ENCODE data around the gene CCN5.
A peak's percentile ranks its signal among the peaks of the same experiment; 100 is the strongest.
"Not testable (repeated sequence)": the region's sequence is repeated elsewhere in the genome, so short reads cannot be mapped to it uniquely, and the experiment has no call there.

The CCN5 gene

DNA sequence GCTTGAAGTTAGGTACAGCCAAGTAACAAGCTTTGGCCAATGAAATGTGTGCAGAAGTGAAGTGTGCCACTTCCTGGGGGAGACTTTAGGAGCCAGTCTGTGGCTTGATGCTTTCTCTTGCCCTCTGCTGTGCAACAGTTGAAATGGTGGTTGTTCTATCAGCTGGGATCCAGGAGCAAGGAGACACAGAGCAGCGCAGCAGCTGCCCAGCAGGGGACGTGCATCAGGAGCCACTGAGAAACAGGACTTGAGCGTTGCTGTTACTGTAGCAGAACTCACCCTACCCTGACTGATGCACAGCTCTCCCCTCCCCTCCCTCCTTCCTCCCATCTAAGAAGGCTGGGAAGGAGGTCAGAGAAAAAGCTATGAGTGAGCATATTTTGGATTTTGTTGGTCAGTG, 18.9 kb upstream of the CCN5 start:
- H3K4me2 ChIP-seq (ENCODE audit: low read length): no peak overlapping the region

DNA sequence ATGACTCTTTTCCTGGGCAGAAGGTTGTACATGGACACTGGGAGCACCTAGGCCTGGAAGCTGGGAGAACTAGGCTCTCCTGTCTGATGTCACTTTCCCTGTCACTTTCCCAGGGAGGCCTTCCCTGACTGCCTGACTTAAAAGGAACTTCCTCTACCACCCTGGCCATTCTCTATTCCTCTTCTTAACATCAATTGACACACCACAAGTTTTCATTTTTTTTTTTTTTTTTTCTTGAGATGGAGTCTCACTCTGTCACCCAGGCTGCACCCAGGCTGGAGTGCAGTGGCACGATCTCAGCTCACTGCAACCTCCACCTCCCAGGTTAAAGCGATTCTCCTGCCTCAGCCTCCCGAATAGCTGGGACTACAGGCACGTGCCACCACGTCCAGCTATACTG, 18.1 kb upstream of the CCN5 start:
- not testable (repeated sequence) for H3K79me2 ChIP-seq (ENCODE audit: insufficient read depth, low read length); H3K9me3 ChIP-seq (ENCODE audit: low read length); H2AFZ ChIP-seq (ENCODE audit: low read length); H3K4me3 ChIP-seq (ENCODE audit: low read depth, low read length, poor library complexity, severe bottlenecking); H3K9ac ChIP-seq (ENCODE audit: low read length); H3K36me3 ChIP-seq (ENCODE audit: insufficient read depth, low read length); H3K27me3 ChIP-seq (ENCODE audit: insufficient read depth, low read length); H3K9me2 ChIP-seq (ENCODE audit: low read depth, low read length); H4K20me1 ChIP-seq (ENCODE audit: insufficient read depth, low read length); H3F3A ChIP-seq (ENCODE audit: insufficient read depth, low read length); H3K27ac ChIP-seq (ENCODE audit: low read depth, low read length, poor library complexity, severe bottlenecking); H3K4me2 ChIP-seq (ENCODE audit: low read length)
- peaks cover 14% of the 10 kb centered on the region for H3K4me1 ChIP-seq (ENCODE audit: insufficient read depth, low read length, severe bottlenecking)

More for the DNA sequence above, 18.9 kb upstream of the CCN5 start:
- Histone ChIP-seq H3K9me2 (ENCODE audit: low read depth, low read length) (no peaks in the 10 kb centered on the region), H3F3A (ENCODE audit: insufficient read depth, low read length) (no peaks in the 10 kb centered on the region), H3K79me2 (ENCODE audit: insufficient read depth, low read length) (no peaks in the 10 kb centered on the region), H3K27ac (ENCODE audit: low read depth, low read length, poor library complexity, severe bottlenecking) (no peak overlapping the region), H3K27me3 (ENCODE audit: insufficient read depth, low read length) (no peaks in the 10 kb centered on the region), H3K9me3 (ENCODE audit: low read length) (peaks cover 3% of the 10 kb centered on the region; the same call in 1 of the 2 replicates), H4K20me1 (ENCODE audit: insufficient read depth, low read length) (no peaks in the 10 kb centered on the region), H2AFZ (ENCODE audit: low read length) (no peak overlapping the region), H3K9ac (ENCODE audit: low read length) (no peak overlapping the region), H3K4me3 (ENCODE audit: low read depth, low read length, poor library complexity, severe bottlenecking) (no peak overlapping the region), H3K36me3 (ENCODE audit: insufficient read depth, low read length) (no peaks in the 10 kb centered on the region), H3K4me1 (ENCODE audit: insufficient read depth, low read length, severe bottlenecking) (peaks cover 9% of the 10 kb centered on the region)
- TF ChIP-seq, protein P1, sequence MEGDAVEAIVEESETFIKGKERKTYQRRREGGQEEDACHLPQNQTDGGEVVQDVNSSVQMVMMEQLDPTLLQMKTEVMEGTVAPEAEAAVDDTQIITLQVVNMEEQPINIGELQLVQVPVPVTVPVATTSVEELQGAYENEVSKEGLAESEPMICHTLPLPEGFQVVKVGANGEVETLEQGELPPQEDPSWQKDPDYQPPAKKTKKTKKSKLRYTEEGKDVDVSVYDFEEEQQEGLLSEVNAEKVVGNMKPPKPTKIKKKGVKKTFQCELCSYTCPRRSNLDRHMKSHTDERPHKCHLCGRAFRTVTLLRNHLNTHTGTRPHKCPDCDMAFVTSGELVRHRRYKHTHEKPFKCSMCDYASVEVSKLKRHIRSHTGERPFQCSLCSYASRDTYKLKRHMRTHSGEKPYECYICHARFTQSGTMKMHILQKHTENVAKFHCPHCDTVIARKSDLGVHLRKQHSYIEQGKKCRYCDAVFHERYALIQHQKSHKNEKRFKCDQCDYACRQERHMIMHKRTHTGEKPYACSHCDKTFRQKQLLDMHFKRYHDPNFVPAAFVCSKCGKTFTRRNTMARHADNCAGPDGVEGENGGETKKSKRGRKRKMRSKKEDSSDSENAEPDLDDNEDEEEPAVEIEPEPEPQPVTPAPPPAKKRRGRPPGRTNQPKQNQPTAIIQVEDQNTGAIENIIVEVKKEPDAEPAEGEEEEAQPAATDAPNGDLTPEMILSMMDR (IDR thresholded peaks at IDR 0.05; ENCODE audit: low read length): peak; percentile 36
- TF ChIP-seq EZH2 (IDR thresholded peaks at IDR 0.05; ENCODE audit: borderline replicate concordance, low read length): no peak

DNA sequence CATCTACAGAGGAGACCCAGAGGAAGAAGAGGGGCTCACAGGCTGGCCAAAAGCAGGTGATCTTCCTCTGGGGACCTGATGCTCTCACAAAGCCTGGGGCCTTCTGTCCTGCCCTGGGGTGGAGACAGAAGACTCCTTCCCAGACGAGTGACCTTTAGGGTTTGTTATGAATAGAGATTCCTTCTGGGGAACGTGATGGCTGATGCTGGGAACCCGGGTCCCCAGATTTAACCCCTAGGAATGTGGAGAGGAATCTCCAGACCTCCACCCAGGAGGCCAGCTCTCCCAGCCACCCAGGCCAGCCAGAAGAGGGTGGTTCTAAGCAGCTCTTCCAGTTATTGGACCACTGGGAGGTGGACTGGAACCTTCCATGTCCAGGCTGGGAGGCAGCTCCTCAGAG, 16.8 kb upstream of the CCN5 start:
- Histone ChIP-seq H3K4me2 (ENCODE audit: low read length) (no peak overlapping the region), H3K9me3 (ENCODE audit: low read length) (peaks cover 3% of the 10 kb centered on the region; the same call in 1 of the 2 replicates), H3K4me1 (ENCODE audit: insufficient read depth, low read length, severe bottlenecking) (peaks cover 27% of the 10 kb centered on the region), H4K20me1 (ENCODE audit: insufficient read depth, low read length) (no peaks in the 10 kb centered on the region), H3K36me3 (ENCODE audit: insufficient read depth, low read length) (no peaks in the 10 kb centered on the region), H2AFZ (ENCODE audit: low read length) (no peak overlapping the region), H3K27me3 (ENCODE audit: insufficient read depth, low read length) (no peaks in the 10 kb centered on the region), H3F3A (ENCODE audit: insufficient read depth, low read length) (no peaks in the 10 kb centered on the region), H3K9me2 (ENCODE audit: low read depth, low read length) (no peaks in the 10 kb centered on the region), H3K79me2 (ENCODE audit: insufficient read depth, low read length) (no peaks in the 10 kb centered on the region), H3K27ac (ENCODE audit: low read depth, low read length, poor library complexity, severe bottlenecking) (no peak overlapping the region), H3K4me3 (ENCODE audit: low read depth, low read length, poor library complexity, severe bottlenecking) (no peak overlapping the region), H3K9ac (ENCODE audit: low read length) (no peak overlapping the region)
- TF ChIP-seq, protein P1 (IDR thresholded peaks at IDR 0.05; ENCODE audit: low read length): no peak
- TF ChIP-seq EZH2 (IDR thresholded peaks at IDR 0.05; ENCODE audit: borderline replicate concordance, low read length): no peak

DNA sequence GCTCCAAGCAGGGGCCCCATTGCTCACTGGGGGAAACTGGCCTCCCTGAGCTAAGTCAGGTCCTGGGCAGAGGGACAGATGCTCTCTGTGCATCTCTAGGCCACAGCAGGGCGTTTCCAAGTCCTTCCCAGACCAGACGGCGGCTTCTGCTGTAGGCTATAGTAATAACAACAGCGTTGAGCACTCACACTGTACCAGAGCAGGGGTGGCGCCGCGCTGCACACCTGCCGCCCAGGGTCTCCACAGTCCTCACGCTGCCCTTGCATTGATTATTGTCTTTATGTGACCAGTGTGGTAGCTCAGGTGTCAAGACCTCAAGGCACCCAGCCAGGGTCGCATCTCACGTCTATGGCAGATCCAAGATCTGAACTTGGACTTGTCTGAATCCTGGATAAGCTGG, 14.9 kb upstream of the CCN5 start:
- H3K4me1 ChIP-seq (ENCODE audit: insufficient read depth, low read length, severe bottlenecking): peaks cover 37% of the 10 kb centered on the region
- peaks cover 3% of the 10 kb centered on the region; the same call in 1 of the 2 replicates for H3K9me3 ChIP-seq (ENCODE audit: low read length)
- H3K27me3 ChIP-seq (ENCODE audit: insufficient read depth, low read length): no peaks in the 10 kb centered on the region
- TF ChIP-seq, protein P1 (IDR thresholded peaks at IDR 0.05; ENCODE audit: low read length): no peak
- TF ChIP-seq EZH2 (IDR thresholded peaks at IDR 0.05; ENCODE audit: borderline replicate concordance, low read length): no peak
- H3K36me3 ChIP-seq (ENCODE audit: insufficient read depth, low read length): no peaks in the 10 kb centered on the region
- H3K9me2 ChIP-seq (ENCODE audit: low read depth, low read length): no peaks in the 10 kb centered on the region
- no peaks in the 10 kb centered on the region for H3F3A ChIP-seq (ENCODE audit: insufficient read depth, low read length)
- H3K4me3 ChIP-seq (ENCODE audit: low read depth, low read length, poor library complexity, severe bottlenecking): no peak overlapping the region
- H3K9ac ChIP-seq (ENCODE audit: low read length): no peak overlapping the region
- H3K4me2 ChIP-seq (ENCODE audit: low read length): no peak overlapping the region
- no peak overlapping the region for H3K27ac ChIP-seq (ENCODE audit: low read depth, low read length, poor library complexity, severe bottlenecking)
- H4K20me1 ChIP-seq (ENCODE audit: insufficient read depth, low read length): no peaks in the 10 kb centered on the region
- H2AFZ ChIP-seq (ENCODE audit: low read length): no peak overlapping the region
- no peaks in the 10 kb centered on the region for H3K79me2 ChIP-seq (ENCODE audit: insufficient read depth, low read length)

All from OCI-LY1 (cell line).